ENCODE measurements around the gene MEPE. TPM values are rescaled to one million over a fixed set of nuclear protein-coding genes. Genes with fewer than 3 reads are reported as not detected.
A peak's percentile ranks its signal among the peaks of the same experiment; 100 is the strongest.

MEPE gene
- total and polyA plus RNA-seq, 8 donors: not detected

- H3K27ac ChIP-seq: no peak overlapping the region
- ATAC-seq (peak in 1 of 4 donors; percentile 18), FAIRE-seq (no peak), DNase-seq (no peak)
- TF ChIP-seq, protein P1, sequence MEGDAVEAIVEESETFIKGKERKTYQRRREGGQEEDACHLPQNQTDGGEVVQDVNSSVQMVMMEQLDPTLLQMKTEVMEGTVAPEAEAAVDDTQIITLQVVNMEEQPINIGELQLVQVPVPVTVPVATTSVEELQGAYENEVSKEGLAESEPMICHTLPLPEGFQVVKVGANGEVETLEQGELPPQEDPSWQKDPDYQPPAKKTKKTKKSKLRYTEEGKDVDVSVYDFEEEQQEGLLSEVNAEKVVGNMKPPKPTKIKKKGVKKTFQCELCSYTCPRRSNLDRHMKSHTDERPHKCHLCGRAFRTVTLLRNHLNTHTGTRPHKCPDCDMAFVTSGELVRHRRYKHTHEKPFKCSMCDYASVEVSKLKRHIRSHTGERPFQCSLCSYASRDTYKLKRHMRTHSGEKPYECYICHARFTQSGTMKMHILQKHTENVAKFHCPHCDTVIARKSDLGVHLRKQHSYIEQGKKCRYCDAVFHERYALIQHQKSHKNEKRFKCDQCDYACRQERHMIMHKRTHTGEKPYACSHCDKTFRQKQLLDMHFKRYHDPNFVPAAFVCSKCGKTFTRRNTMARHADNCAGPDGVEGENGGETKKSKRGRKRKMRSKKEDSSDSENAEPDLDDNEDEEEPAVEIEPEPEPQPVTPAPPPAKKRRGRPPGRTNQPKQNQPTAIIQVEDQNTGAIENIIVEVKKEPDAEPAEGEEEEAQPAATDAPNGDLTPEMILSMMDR (IDR thresholded peaks at IDR 0.05): no peak
- H3K27me3 ChIP-seq: no peaks in the 10 kb centered on the region
- H3K4me1 ChIP-seq: no peaks in the 10 kb centered on the region
- 59 to 63% methylated on average over 3 of the region's 3 CpGs for WGBS, 2 donors
- H3K36me3 ChIP-seq: no peaks in the 10 kb centered on the region
- H3K9me3 ChIP-seq: no peaks in the 10 kb centered on the region
- intact Hi-C loops (cut with DNase I): no loop called here
- H3K4me3 ChIP-seq: no peak overlapping the region
Observed at GRCh38 chr4:87807402-87807801, 25.4 kb upstream of the MEPE start.

DNA sequence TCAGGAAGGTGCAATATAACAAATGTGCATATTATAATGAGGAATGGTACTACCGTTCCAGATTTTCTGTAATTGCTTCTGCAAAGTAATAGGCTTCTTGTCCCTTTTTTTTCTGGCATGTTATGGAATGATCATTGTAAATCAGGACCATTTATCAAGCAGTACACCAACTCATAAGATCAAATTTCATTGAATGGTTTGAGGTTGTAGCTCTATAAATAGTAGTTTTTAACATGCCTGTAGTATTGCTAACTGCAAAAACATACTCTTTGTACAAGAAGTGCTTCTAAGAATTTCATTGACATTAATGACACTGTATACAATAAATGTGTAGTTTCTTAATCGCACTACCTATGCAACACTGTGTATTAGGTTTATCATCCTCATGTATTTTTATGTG, 20.8 kb upstream of the MEPE start:
- ATAC-seq: no peak
- Histone ChIP-seq H3K27ac (no peak overlapping the region), H3K4me1 (no peaks in the 10 kb centered on the region), H3K4me3 (no peak overlapping the region), H3K9me3 (no peaks in the 10 kb centered on the region), H3K36me3 (no peaks in the 10 kb centered on the region), H3K27me3 (no peaks in the 10 kb centered on the region)
- no peak for FAIRE-seq
- WGBS, 2 donors: 79 to 89% methylated on average over 2 of the region's 2 CpGs
- TF ChIP-seq, protein P1 (IDR thresholded peaks at IDR 0.05): no peak
- intact Hi-C loops (cut with DNase I): no loop called here
- no peak for DNase-seq

DNA sequence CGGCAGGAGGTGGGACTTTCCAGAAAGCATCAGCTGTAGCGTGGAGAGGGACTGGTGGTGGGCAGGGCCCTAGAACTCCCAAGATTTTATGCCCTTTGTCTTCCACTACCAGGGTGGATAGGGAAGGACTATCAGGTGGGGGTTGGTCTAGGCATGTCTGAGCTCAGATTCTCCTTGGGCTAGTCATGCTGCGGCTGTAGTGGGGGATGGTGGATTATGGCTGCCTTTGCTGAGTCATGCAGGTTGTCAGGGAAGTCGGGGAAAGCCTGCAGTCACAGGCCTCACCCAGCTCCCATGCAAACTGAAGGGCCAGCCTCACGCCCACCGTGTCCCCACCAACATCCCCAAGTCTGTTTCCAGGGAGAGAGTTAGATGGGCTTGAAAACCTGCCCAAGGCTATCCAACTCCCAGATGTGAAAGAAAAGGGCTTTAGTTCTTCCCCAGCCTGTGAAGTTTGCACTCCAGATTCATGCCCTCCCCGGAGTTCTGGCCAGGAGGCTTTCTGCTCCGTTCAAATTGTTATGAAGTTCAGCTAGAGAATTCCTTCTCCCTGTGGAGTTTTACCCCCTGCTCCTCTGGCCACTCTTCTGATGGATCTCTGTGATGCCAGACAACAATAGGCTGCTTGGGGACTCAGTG, 13.4 kb upstream of the MEPE start:
- Histone ChIP-seq H3K27me3 (no peaks in the 10 kb centered on the region), H3K4me3 (no peak overlapping the region), H3K9me3 (no peaks in the 10 kb centered on the region), H3K4me1 (no peaks in the 10 kb centered on the region), H3K36me3 (no peaks in the 10 kb centered on the region), H3K27ac (no peak overlapping the region)
- TF ChIP-seq, protein P1 (IDR thresholded peaks at IDR 0.05): no peak
- intact Hi-C loops (cut with DNase I): no loop called here
- DNase-seq: no peak
- no peak for FAIRE-seq
- WGBS, 2 donors: 74 to 76% methylated on average over 8 of the region's 8 CpGs
- ATAC-seq: no peak

GRCh38 chr4:87823200-87823599, 9.6 kb upstream of the MEPE start:
- 35 to 56% methylated on average over 4 of the region's 4 CpGs for WGBS, 2 donors
- intact Hi-C loops (cut with DNase I): no loop called here

GRCh38 chr4:87823724-87824123, 9.0 kb upstream of the MEPE start:
- 22 to 33% methylated on average over 1 of the region's 1 CpG for WGBS, 2 donors
- TF ChIP-seq, protein P1 (IDR thresholded peaks at IDR 0.05): no peak
- Histone ChIP-seq H3K4me1 (no peaks in the 10 kb centered on the region), H3K36me3 (no peaks in the 10 kb centered on the region), H3K9me3 (no peaks in the 10 kb centered on the region), H3K27ac (no peak overlapping the region), H3K4me3 (no peak overlapping the region), H3K27me3 (no peaks in the 10 kb centered on the region)
- DNase-seq: no peak
- FAIRE-seq: no peak
- no peak for ATAC-seq
- intact Hi-C loops (cut with DNase I): no loop called here

More at GRCh38 chr4:87823200-87823599, 9.6 kb upstream of the MEPE start:
- FAIRE-seq (no peak), ATAC-seq (no peak), DNase-seq (no peak)
- H3K27ac ChIP-seq: no peak overlapping the region
- no peak overlapping the region for H3K4me3 ChIP-seq
- H3K36me3 ChIP-seq: no peaks in the 10 kb centered on the region
- H3K27me3 ChIP-seq: no peaks in the 10 kb centered on the region
- H3K9me3 ChIP-seq: no peaks in the 10 kb centered on the region
- no peaks in the 10 kb centered on the region for H3K4me1 ChIP-seq
- TF ChIP-seq, protein P1 (IDR thresholded peaks at IDR 0.05): no peak
